Psoas muscle (tissue), 8 donors: ENCODE data around the gene HEPN1. TPM values are rescaled to one million over a fixed set of nuclear protein-coding genes. Genes with fewer than 3 reads are reported as not detected.
A peak's percentile ranks its signal among the peaks of the same experiment; 100 is the strongest.

ENCODE experiments used
- ATAC-seq, 4 donors: fragments of 200-7000 bp; cut with Tn5 transposase; one replicate each; pipeline ENCODE4 v1.9.1; 2020; ENCODE audit warnings: moderate library complexity in 3 of 4, mild to moderate bottlenecking in 2 of 4
- DNase-seq, 2 donors: peaks; one replicate each; pipeline ENCODE4 v3.0.0-alpha.2; 2020
- H3K27ac ChIP-seq: fragments of 200-600 bp; one replicate; pipeline ENCODE4 v1.8.0; 2022
- H3K27me3 ChIP-seq, 3 donors: fragments of 200-600 bp in 1 of 3; one replicate each; pipeline versions ENCODE4 v1.6.1 to v1.8.0; 2013 to 2022; ENCODE audit warnings: low read length in 2 of 3, mild to moderate bottlenecking in 2 of 3, moderate library complexity in 1 of 3; ENCODE audit not compliant: insufficient read depth in 3 of 3
- H3K36me3 ChIP-seq, 2 donors: fragments of 200-600 bp in 1 of 2; one replicate each; pipeline versions ENCODE4 v1.6.1 to v1.8.0; 2013 to 2022; ENCODE audit warnings: low read depth in 1 of 2, mild to moderate bottlenecking in 1 of 2, moderate library complexity in 1 of 2; ENCODE audit not compliant: insufficient read depth in 1 of 2
- H3K4me1 ChIP-seq: fragments of 200-600 bp; one replicate; pipeline ENCODE4 v1.8.0; 2022
- H3K4me3 ChIP-seq: fragments of 200-600 bp; one replicate; pipeline ENCODE4 v1.8.0; 2022; ENCODE audit warnings: mild to moderate bottlenecking
- H3K9me3 ChIP-seq: fragments of 200-600 bp; one replicate; pipeline ENCODE4 v1.8.0; 2022
- CTCF ChIP-seq: fragments of 200-600 bp; IDR thresholded peaks from one replicate; pipeline ENCODE4 v1.8.0; 2022; ENCODE audit warnings: antibody characterized with exemption
- WGBS, 3 donors: extraction: QIAGEN DNeasy Blood & Tissue Kit; methylation state at CpG; one replicate each; pipeline versions ENCODE4 v1.1.6 to v1.1.7; 2013; 5-methylcytosine and 5-hydroxymethylcytosine counted together
- intact Hi-C, 2 donors: fragments of 100-400 bp; cut with DNase I; formaldehyde crosslinking; loops; one replicate each; pipeline versions ENCODE4 v1.11.0 to v1.14.2; 2022
- polyA plus RNA-seq, 3 donors: library from polyadenylated mRNA; stranded (reverse); fragments of 200-250 nt; gene quantifications; one replicate each; pipeline ENCODE4 v1.2.3, GENCODE V29; 2013
- total RNA-seq, 4 donors: library from RNA; stranded (reverse); fragmentation: NEBNext Ultra II Directional in 2 of 4; extraction: Animal tissue kit (Norgen Biotek cat#: 25700) in 2 of 4; gene quantifications; one replicate each; pipeline versions ENCODE4 v1.2.1 to v1.2.4, GENCODE V29; 2021 to 2023
- donor health status: healthy with polysubstance abuse.
- donor health status: DM: no; HTN: no; CAD: no; lungs with moderate emphysema.
- donor health status: Bipolar disorder and iron deficiency.
- donor health status: healthy.
- donor health status: DM: yes; HTN: yes; CAD: no.
- donor health status: DM: no; HTN: no; CAD: no.
- donor health status: DM: no; HTN: no; CAD: no.
- donor health status: DM: yes; HTN: yes; CAD: no.

The HEPN1 gene
- total and polyA plus RNA-seq, 7 donors = 0.01 to 0.04 TPM; not detected in 5

- Histone ChIP-seq H3K4me1 (peaks cover 9% of the 10 kb centered on the region), H3K9me3 (no peaks in the 10 kb centered on the region), H3K27ac (no peak overlapping the region), H3K27me3 (no peaks in the 10 kb centered on the region), H3K36me3 (no peaks in the 10 kb centered on the region), H3K4me3 (no peak overlapping the region)
- no peak for DNase-seq
- intact Hi-C loops = loop anchor here (10.0 kb wide), 4 partner anchors 164 to 924 kb away; partner anchors contain the start of gene TMEM218 (in 1 of the 2)
- no peak for ATAC-seq
- no peak for TF ChIP-seq CTCF
Observed at GRCh38 chr11:124950601-124951330, 31.7 kb downstream of the HEPN1 start.

GRCh38 chr11:124951341-124951740, 32.3 kb downstream of the HEPN1 start:
- intact Hi-C loops = loop anchor here (10.0 kb wide), 4 partner anchors 163 to 923 kb away; partner anchors contain the start of gene TMEM218 (in 1 of the 2)
- H3K4me1 ChIP-seq = peaks cover 9% of the 10 kb centered on the region
- no peaks in the 10 kb centered on the region for H3K27me3 ChIP-seq
- ATAC-seq (no peak), DNase-seq (no peak)
- H3K27ac ChIP-seq = no peak overlapping the region
- H3K36me3 ChIP-seq = no peaks in the 10 kb centered on the region
- 79 to 86% (median 84%) methylated on average over 3 of the region's 3 CpGs for WGBS, 3 donors
- H3K9me3 ChIP-seq = no peaks in the 10 kb centered on the region
- TF ChIP-seq CTCF = no peak
- H3K4me3 ChIP-seq = no peak overlapping the region

- ATAC-seq (peak; percentile 100), DNase-seq (peak; percentile 98)
- Histone ChIP-seq H3K4me1 (peaks cover 9% of the 10 kb centered on the region), H3K36me3 (no peaks in the 10 kb centered on the region), H3K27ac (peak within 1 kb of the TSS; percentile 89), H3K27me3 (no peaks in the 10 kb centered on the region), H3K9me3 (no peaks in the 10 kb centered on the region), H3K4me3 (peak within 1 kb of the TSS; percentile 87)
- no peak for TF ChIP-seq CTCF
- intact Hi-C loops = loop anchor here (10.0 kb wide), 4 partner anchors 161 to 921 kb away; partner anchors contain the start of gene TMEM218 (in 1 of the 2)
- WGBS, 3 donors = 0% methylated on average over 53 to 54 of the region's 54 CpGs
Observed at GRCh38 chr11:124953753-124954589, 34.9 kb downstream of the HEPN1 start, which contains the start of gene CCDC15. CCDC15 (plus strand) TSS chr11:124954202; CDS start chr11:124954733, 531 bp downstream.

- intact Hi-C loops = loop anchor here (10.0 kb wide), 4 partner anchors 160 to 920 kb away; partner anchors contain the start of gene TMEM218 (in 1 of the 2)
- H3K9me3 ChIP-seq = no peaks in the 10 kb centered on the region
- TF ChIP-seq CTCF = no peak
- H3K27ac ChIP-seq = no peak overlapping the region
- WGBS, 3 donors = 27 to 28% (median 27%) methylated on average over 6 of the region's 6 CpGs
- no peak for ATAC-seq
- H3K4me3 ChIP-seq = peak overlapping the region; percentile 87
- DNase-seq = no peak
- H3K36me3 ChIP-seq = no peaks in the 10 kb centered on the region
- H3K4me1 ChIP-seq = peaks cover 9% of the 10 kb centered on the region
- H3K27me3 ChIP-seq = no peaks in the 10 kb centered on the region
Observed at GRCh38 chr11:124954590-124954955, 35.5 kb downstream of the HEPN1 start.
